Sigmoid colon (tissue), 4 donors: Measurements from ENCODE around the gene ALOX5.

Source experiments
- CTCF ChIP-seq, 4 experiments: fragments of 450-650 bp in 3 of 4; fragments of 200-600 bp in 1 of 4; IDR thresholded peaks; one replicate each; pipeline ENCODE4 v1.5.1; 2016 to 2019; ENCODE audit warnings: antibody characterized with exemption in 4 of 4, mild to moderate bottlenecking in 3 of 4, moderate library complexity in 2 of 4
- EP300 ChIP-seq, 4 donors: sonication (generic); formaldehyde crosslinking; IDR thresholded peaks; one replicate each; pipeline ENCODE4 v1.6.1; 2017; ENCODE audit warnings: antibody characterized with exemption in 4 of 4
- POLR2AphosphoS5 ChIP-seq, 4 donors: sonication (generic); formaldehyde crosslinking; IDR thresholded peaks; one replicate each; pipeline ENCODE4 v1.6.1; 2017; ENCODE audit warnings: antibody characterized with exemption in 4 of 4

DNA sequence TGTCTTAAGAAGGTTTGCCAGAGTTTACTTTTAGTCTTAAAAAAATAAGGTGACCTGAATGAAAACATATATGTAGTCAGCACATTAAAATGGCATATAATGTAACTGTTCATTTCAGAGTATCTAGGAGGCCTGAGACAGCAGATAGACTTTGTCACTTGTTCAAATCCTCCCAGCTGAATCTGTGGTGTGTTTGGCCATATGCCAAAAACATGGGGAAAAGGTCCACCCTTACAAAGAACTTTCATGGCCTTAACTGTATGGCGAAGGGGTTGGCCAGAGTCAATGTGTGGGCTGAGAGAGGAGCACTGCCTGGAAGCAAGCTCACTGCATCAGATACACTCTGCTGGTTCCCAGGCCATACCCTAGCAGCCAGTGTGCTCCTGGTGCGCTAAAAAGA, 113.7 kb downstream of the ALOX5 start:
- TF ChIP-seq CTCF (IDR thresholded peaks at IDR 0.05): no peak
- no peak for TF ChIP-seq POLR2AphosphoS5 (IDR thresholded peaks at IDR 0.05)
- no peak for TF ChIP-seq EP300 (IDR thresholded peaks at IDR 0.05)
